Right cardiac atrium (tissue), 5 donors: ENCODE results near the gene SLC9A7. TPM values are rescaled to one million over a fixed set of nuclear protein-coding genes. Genes with fewer than 3 reads are reported as not detected.

ENCODE experiments used
- ATAC-seq, 2 donors: fragments of 200-7000 bp; cut with Tn5 transposase; one replicate each; pipeline versions ENCODE4 v1.8.0 to v1.9.1; 2020; ENCODE audit warnings: moderate library complexity in 2 of 2, mild to moderate bottlenecking in 1 of 2
- DNase-seq, 3 donors: peaks; one replicate each; pipeline ENCODE4 v3.0.0-alpha.2; 2020
- H3K27ac ChIP-seq: one replicate; pipeline ENCODE4 v1.5.1; 2013; ENCODE audit warnings: mild to moderate bottlenecking, low read length, control low read depth, moderate library complexity
- H3K27me3 ChIP-seq: one replicate; pipeline ENCODE4 v1.6.1; 2013; ENCODE audit not compliant: control insufficient read depth, insufficient read depth
- H3K4me1 ChIP-seq: one replicate; pipeline ENCODE4 v1.6.1; 2013; ENCODE audit warnings: low read length; ENCODE audit not compliant: control insufficient read depth, insufficient read depth
- H3K4me3 ChIP-seq: one replicate; pipeline ENCODE4 v1.5.1; 2013; ENCODE audit warnings: low read length, control low read depth
- H3K9me3 ChIP-seq: one replicate; pipeline ENCODE4 v1.6.1; 2013; ENCODE audit warnings: low read length; ENCODE audit not compliant: control insufficient read depth
- WGBS: extraction: QIAGEN DNeasy Blood & Tissue Kit; methylation state at CpG from one replicate; pipeline ENCODE4 v1.1.7; 2013; 5-methylcytosine and 5-hydroxymethylcytosine counted together
- intact Hi-C, 4 donors: fragments of 100-400 bp; cut with DNase I; formaldehyde crosslinking; loops; one replicate each; pipeline versions ENCODE4 v1.11.0 to v1.14.0; 2022 to 2023
- polyA plus RNA-seq: library from polyadenylated mRNA; stranded (reverse); fragments of 200-250 nt; gene quantifications from one replicate; pipeline ENCODE4 v1.2.3, GENCODE V29; 2013
- total RNA-seq, 4 donors: library from RNA; stranded (reverse); fragmentation: NEBNext Ultra II Directional; extraction: Animal tissue kit (Norgen Biotek cat#: 25700); gene quantifications; one replicate each; pipeline ENCODE4 v1.2.1, GENCODE V29; 2021
- donor health status: healthy with polysubstance abuse.
- donor health status: DM: no; HTN: yes; CAD: no.
- donor health status: DM: no; HTN: no; CAD: no.
- donor health status: DM: no; HTN: yes; CAD: no; lungs with severe emphysema.
- donor health status: DM: yes; HTN: yes; CAD: no.

Gene SLC9A7
- total and polyA plus RNA-seq, 5 donors: 1.3 to 8.7 (median 5.2) TPM

GRCh38 chrX:46676399-46677356 is 82.2 kb downstream of the SLC9A7 start:
- H3K27me3 ChIP-seq: no peaks in the 10 kb centered on the region
- ATAC-seq: no peak

GRCh38 chrX:46673620-46674359 is 85.1 kb downstream of the SLC9A7 start:
- no peak for DNase-seq
- Histone ChIP-seq H3K27me3 (no peaks in the 10 kb centered on the region), H3K4me3 (no peak overlapping the region), H3K4me1 (no peaks in the 10 kb centered on the region), H3K9me3 (no peaks in the 10 kb centered on the region), H3K27ac (no peak overlapping the region)
- no peak for ATAC-seq
- intact Hi-C loops: no loop called here
- WGBS: 79% methylated on average over 5 of the region's 5 CpGs

More at GRCh38 chrX:46676399-46677356, 82.2 kb downstream of the SLC9A7 start:
- Histone ChIP-seq H3K4me1 (no peaks in the 10 kb centered on the region), H3K9me3 (no peaks in the 10 kb centered on the region), H3K4me3 (no peak overlapping the region), H3K27ac (no peak overlapping the region)
- WGBS: 93% methylated on average over 10 of the region's 10 CpGs
- DNase-seq: no peak
- intact Hi-C loops: no loop called here

- intact Hi-C loops: no loop called here
- DNase-seq (peak in 1 of 3 donors; percentile 45), ATAC-seq (peak in 1 of 2 donors; percentile 29)
- WGBS: 71% methylated on average over 3 of the region's 3 CpGs
- Histone ChIP-seq H3K9me3 (no peaks in the 10 kb centered on the region), H3K4me3 (no peak overlapping the region), H3K4me1 (no peaks in the 10 kb centered on the region), H3K27me3 (no peaks in the 10 kb centered on the region), H3K27ac (no peak overlapping the region)
These were observed 88.6 kb downstream of the SLC9A7 start for GRCh38 chrX:46670316-46670715.

- intact Hi-C loops: no loop called here
- no peak overlapping the region for H3K4me3 ChIP-seq
- H3K27me3 ChIP-seq: no peaks in the 10 kb centered on the region
- no peaks in the 10 kb centered on the region for H3K4me1 ChIP-seq
- DNase-seq (no peak), ATAC-seq (no peak)
- no peak overlapping the region for H3K27ac ChIP-seq
- WGBS: 89% methylated on average over 2 of the region's 2 CpGs
- no peaks in the 10 kb centered on the region for H3K9me3 ChIP-seq
These were observed 92.1 kb downstream of the SLC9A7 start for GRCh38 chrX:46666831-46667230.

- H3K9me3 ChIP-seq: no peaks in the 10 kb centered on the region
- no peak overlapping the region for H3K4me3 ChIP-seq
- intact Hi-C loops: no loop called here
- H3K27me3 ChIP-seq: no peaks in the 10 kb centered on the region
- 59% methylated on average over 3 of the region's 3 CpGs for WGBS
- DNase-seq (no peak), ATAC-seq (no peak)
- no peak overlapping the region for H3K27ac ChIP-seq
- H3K4me1 ChIP-seq: no peaks in the 10 kb centered on the region
These were observed 93.4 kb downstream of the SLC9A7 start for GRCh38 chrX:46665232-46666152.

GRCh38 chrX:46662188-46662958 is 96.5 kb downstream of the SLC9A7 start:
- 77% methylated on average over 10 of the region's 10 CpGs for WGBS
- DNase-seq (no peak), ATAC-seq (no peak)
- Histone ChIP-seq H3K27ac (no peak overlapping the region), H3K27me3 (no peaks in the 10 kb centered on the region), H3K4me3 (no peak overlapping the region), H3K9me3 (no peaks in the 10 kb centered on the region), H3K4me1 (no peaks in the 10 kb centered on the region)
- intact Hi-C loops: no loop called here

GRCh38 chrX:46653482-46653881 is 105.4 kb downstream of the SLC9A7 start:
- intact Hi-C loops: no loop called here
- no peaks in the 10 kb centered on the region for H3K27me3 ChIP-seq
- H3K4me1 ChIP-seq: no peaks in the 10 kb centered on the region
- DNase-seq: no peak
- no peak for ATAC-seq
- no peak overlapping the region for H3K4me3 ChIP-seq
- no peak overlapping the region for H3K27ac ChIP-seq
- 40% methylated on average over 6 of the region's 6 CpGs for WGBS
- no peaks in the 10 kb centered on the region for H3K9me3 ChIP-seq

- no peak overlapping the region for H3K4me3 ChIP-seq
- no peak overlapping the region for H3K27ac ChIP-seq
- DNase-seq (peak; percentile 36 to 63 (median 53)), ATAC-seq (peak; percentile 78 to 81)
- no peaks in the 10 kb centered on the region for H3K9me3 ChIP-seq
- intact Hi-C loops: loop anchor here in 1 of 4 donors (10.0 kb wide), 1 partner anchor 85 kb away; no protein-coding TSS in a partner anchor
- WGBS: 26% methylated on average over 7 of the region's 7 CpGs
- no peaks in the 10 kb centered on the region for H3K27me3 ChIP-seq
- H3K4me1 ChIP-seq: no peaks in the 10 kb centered on the region
These were observed 109.3 kb downstream of the SLC9A7 start for GRCh38 chrX:46649421-46650260.

- H3K27me3 ChIP-seq: no peaks in the 10 kb centered on the region
- no peak overlapping the region for H3K27ac ChIP-seq
- H3K9me3 ChIP-seq: no peaks in the 10 kb centered on the region
- 81% methylated on average over 6 of the region's 6 CpGs for WGBS
- DNase-seq: no peak
- intact Hi-C loops: loop anchor here in 1 of 4 donors (10.0 kb wide), 1 partner anchor 84 kb away; no protein-coding TSS in a partner anchor
- H3K4me1 ChIP-seq: no peaks in the 10 kb centered on the region
- no peak overlapping the region for H3K4me3 ChIP-seq
- ATAC-seq: no peak
These were observed 110.3 kb downstream of the SLC9A7 start for GRCh38 chrX:46648660-46649059.
